WERI-Rb-1 (cell line): ENCODE data around the gene TXNL1.
"Not testable (repeated sequence)": the region's sequence is repeated elsewhere in the genome, so short reads cannot be mapped to it uniquely, and the experiment has no call there.

Source experiments
- DNase-seq: peaks from one replicate; pipeline ENCODE4 v3.0.0-alpha.2; 2020
- H3K27ac ChIP-seq: fragments of 250-450 bp; sonication (Bioruptor Pico); 2 replicates; pipeline ENCODE4 v1.5.1; 2020; ENCODE audit warnings: mild to moderate bottlenecking, moderate library complexity
- H3K27me3 ChIP-seq: fragments of 250-450 bp; sonication (Bioruptor Pico); 2 replicates; pipeline ENCODE4 v1.5.1; 2021; ENCODE audit warnings: mild to moderate bottlenecking, low read depth, moderate library complexity; ENCODE audit not compliant: insufficient read depth, severe bottlenecking
- H3K36me3 ChIP-seq: fragments of 250-450 bp; sonication (Bioruptor Pico); 2 replicates; pipeline ENCODE4 v1.5.1; 2020; ENCODE audit warnings: mild to moderate bottlenecking, moderate library complexity
- H3K4me3 ChIP-seq: 2 replicates; pipeline ENCODE4 v1.5.1; 2011; ENCODE audit warnings: low read depth, mild to moderate bottlenecking, control low read depth, low read length
- H3K9me3 ChIP-seq: fragments of 250-450 bp; sonication (Bioruptor Pico); 2 replicates; pipeline ENCODE4 v1.5.1; 2021; ENCODE audit warnings: mild to moderate bottlenecking, moderate library complexity; ENCODE audit not compliant: severe bottlenecking
- TF ChIP-seq, protein P1 (sequence below): IDR thresholded peaks from 2 replicates; pipeline ENCODE4 v1.5.1; 2011; ENCODE audit warnings: low read depth, mild to moderate bottlenecking, control low read depth, inconsistent platforms, low read length

The TXNL1 gene

DNA sequence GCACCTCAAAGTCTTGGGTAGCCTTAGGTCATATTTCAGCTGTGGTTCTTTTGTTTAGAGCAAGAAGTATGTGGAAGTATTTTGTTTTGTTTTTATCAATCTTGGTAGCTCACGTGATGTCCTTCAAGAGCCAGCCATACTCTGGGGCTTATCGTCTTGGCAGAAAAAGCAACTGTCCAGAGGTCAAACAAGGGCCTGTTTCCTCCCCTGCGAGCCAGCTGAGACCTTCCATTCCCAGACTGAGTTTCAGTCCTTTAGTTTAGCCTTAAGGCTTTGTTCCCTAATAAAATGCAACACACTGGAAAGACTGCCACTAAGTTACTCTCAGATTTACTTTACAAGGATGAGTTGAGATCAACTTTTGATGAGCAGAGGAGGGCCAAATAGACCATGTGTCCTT is 63.5 kb downstream of the TXNL1 start:
- TF ChIP-seq, protein P1, sequence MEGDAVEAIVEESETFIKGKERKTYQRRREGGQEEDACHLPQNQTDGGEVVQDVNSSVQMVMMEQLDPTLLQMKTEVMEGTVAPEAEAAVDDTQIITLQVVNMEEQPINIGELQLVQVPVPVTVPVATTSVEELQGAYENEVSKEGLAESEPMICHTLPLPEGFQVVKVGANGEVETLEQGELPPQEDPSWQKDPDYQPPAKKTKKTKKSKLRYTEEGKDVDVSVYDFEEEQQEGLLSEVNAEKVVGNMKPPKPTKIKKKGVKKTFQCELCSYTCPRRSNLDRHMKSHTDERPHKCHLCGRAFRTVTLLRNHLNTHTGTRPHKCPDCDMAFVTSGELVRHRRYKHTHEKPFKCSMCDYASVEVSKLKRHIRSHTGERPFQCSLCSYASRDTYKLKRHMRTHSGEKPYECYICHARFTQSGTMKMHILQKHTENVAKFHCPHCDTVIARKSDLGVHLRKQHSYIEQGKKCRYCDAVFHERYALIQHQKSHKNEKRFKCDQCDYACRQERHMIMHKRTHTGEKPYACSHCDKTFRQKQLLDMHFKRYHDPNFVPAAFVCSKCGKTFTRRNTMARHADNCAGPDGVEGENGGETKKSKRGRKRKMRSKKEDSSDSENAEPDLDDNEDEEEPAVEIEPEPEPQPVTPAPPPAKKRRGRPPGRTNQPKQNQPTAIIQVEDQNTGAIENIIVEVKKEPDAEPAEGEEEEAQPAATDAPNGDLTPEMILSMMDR: no peak
- Histone ChIP-seq H3K27ac (no peak overlapping the region), H3K4me3 (no peak overlapping the region), H3K36me3 (no peaks in the 10 kb centered on the region), H3K27me3 (no peaks in the 10 kb centered on the region), H3K9me3 (no peaks in the 10 kb centered on the region)
- DNase-seq: no peak

DNA sequence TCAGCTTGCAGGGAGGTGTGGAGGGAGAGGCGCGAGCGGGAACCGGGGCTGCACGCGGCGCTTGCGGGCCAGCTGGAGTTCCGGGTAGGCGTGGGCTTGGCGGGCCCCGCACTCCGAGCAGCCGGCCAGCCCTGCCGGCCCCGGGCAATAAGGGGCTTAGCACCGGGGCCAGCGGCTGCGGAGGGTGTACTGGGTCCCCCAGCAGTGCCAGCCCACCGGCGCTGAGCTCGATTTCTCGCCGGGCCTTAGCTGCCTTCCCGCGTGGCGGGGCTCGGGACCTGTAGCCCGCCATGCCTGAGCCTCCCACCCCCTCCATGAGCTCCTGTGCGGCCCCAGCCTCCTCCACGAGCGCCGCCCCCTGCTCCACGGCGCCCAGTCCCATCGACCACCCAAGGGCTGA is 66.1 kb downstream of the TXNL1 start:
- not testable (repeated sequence) for H3K4me3 ChIP-seq, H3K9me3 ChIP-seq, DNase-seq, H3K36me3 ChIP-seq, H3K27ac ChIP-seq, H3K27me3 ChIP-seq

DNA sequence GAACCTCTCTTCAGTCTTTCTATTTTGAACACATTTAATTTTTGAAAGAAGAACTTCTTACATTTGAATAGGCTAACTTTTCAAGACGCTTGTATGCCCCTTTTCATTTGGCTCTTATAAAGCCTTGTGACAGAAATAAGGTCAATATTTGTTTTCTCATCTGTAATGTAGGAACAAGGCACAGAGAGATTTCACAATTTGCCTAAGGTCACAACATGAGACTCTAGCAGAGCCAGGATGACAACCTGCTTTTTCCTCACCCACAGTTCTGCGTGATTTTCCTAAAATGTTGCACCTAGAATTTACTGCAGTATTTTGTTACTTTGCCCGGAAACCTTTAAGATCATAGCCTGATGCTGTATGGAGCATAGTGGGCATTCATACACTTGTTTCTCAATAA is 67.4 kb downstream of the TXNL1 start:
- Histone ChIP-seq H3K27me3 (no peaks in the 10 kb centered on the region), H3K36me3 (no peaks in the 10 kb centered on the region), H3K4me3 (no peak overlapping the region), H3K9me3 (no peaks in the 10 kb centered on the region), H3K27ac (no peak overlapping the region)
- DNase-seq: no peak
- TF ChIP-seq, protein P1: no peak

DNA sequence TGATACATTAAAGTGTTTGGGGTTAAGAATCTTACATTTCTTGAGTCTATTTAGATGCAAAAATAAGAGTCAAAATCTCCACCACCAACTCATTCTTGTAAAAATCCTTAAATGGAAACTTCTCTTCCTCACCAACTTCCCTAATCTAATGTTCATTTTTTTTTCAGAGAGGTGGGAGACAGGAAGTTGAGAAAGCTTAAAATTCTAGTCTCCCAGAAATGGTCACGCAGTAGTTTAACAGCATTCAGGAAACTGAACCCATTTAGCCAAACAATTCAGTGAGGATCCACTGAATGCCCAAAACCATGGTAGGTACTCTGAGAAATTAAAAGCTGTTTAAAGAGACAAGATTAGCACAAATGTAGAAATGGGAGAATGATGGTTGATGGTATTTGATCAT is 69.0 kb downstream of the TXNL1 start:
- Histone ChIP-seq H3K27ac (no peak overlapping the region), H3K4me3 (no peak overlapping the region)
- DNase-seq: no peak

DNA sequence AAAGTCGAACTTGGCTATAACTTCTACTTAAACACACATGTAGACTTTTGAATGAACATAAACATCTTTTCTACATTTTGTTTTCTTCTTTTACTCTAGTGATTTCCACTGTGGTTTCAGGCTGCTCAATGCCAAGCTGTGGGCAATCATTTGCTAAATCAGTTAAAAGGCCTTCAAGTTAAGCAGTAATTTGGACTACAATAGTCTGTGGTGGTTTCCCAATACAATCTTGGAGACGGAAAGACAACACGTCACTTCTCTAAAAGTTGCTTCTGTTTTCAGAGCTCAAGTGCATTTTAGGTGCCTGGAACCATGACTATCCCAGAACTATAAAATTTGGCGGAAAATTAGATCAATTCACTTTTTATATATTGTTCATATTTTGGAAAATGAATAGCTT is 69.4 kb downstream of the TXNL1 start:
- Histone ChIP-seq H3K36me3 (no peaks in the 10 kb centered on the region), H3K27ac (no peak overlapping the region), H3K4me3 (no peak overlapping the region), H3K9me3 (no peaks in the 10 kb centered on the region), H3K27me3 (no peaks in the 10 kb centered on the region)
- no peak for DNase-seq
- TF ChIP-seq, protein P1: no peak

More for the DNA sequence above, 69.0 kb downstream of the TXNL1 start:
- H3K36me3 ChIP-seq: no peaks in the 10 kb centered on the region
- no peaks in the 10 kb centered on the region for H3K27me3 ChIP-seq
- H3K9me3 ChIP-seq: no peaks in the 10 kb centered on the region
- TF ChIP-seq, protein P1: no peak

DNA sequence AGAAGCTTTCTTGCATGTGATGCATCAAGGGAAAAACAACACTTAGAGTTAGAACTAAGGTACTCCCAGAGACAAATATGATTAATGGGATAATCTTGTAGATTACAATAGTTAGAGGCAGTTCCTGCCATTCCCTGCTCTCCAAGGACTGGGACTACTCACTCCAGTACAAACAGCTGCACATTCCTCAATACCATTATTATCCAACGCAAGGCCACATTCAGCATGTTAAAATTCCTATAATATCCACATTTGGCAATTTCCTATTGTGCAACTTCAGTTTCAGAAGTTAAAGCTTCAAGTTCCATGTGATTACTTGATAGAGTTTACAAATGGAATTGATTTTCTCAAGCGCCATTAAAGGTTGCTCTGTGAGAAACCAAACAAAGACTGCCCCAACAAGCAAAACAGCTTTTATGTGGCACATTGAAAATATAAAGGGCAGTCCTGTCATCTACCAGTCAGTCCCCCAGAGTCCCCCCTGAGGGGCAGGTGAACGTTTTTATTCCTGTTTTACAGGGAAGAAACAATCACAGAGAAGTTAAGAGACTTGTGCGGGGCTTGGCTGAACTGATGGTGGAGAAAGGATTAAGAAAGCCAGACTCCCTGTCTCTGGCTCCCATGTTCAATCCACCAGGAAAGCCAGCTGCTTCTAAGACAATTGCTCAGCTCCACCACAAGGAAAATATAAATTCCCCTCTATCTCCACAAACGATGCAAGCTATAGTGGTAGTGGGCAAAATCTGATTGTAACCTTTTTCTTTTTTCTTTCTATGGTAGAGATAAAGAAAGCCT is 72.6 kb downstream of the TXNL1 start:
- Histone ChIP-seq H3K27ac (peak overlapping the region; percentile 32), H3K4me3 (no peak overlapping the region), H3K9me3 (no peaks in the 10 kb centered on the region), H3K27me3 (no peaks in the 10 kb centered on the region), H3K36me3 (no peaks in the 10 kb centered on the region)
- TF ChIP-seq, protein P1: no peak
- DNase-seq: peak; percentile 26
